ENCODE data around the gene LLCFC1.

DNA sequence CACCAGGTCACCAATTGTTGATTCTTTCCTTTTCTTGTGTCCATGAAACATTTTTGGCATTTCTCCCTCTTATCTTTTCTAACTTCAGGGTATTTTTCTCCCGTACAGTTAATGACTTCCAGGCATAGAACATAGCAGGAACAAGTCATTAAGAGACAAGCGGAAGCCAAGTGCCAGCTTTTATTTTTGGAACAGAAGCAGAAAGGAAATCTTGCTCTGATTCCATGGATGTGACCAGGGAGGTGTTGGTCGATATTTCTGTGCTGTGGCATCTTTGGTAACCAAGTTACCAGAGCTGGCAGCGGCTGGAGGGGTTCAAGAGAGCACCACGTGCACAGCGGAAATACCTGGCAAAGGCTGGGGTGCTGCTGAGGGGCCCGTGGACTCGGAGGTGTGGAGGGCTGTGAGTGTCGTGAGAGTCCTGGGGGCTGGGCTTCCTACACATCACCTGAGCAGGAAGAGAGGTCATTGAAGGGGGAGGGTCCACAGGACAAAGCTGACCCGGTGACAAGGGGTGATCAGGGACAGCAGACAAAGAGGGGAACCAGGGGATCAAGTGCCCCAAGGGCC, 1.8 kb downstream of the LLCFC1 start:
- TF ChIP-seq, protein P1, sequence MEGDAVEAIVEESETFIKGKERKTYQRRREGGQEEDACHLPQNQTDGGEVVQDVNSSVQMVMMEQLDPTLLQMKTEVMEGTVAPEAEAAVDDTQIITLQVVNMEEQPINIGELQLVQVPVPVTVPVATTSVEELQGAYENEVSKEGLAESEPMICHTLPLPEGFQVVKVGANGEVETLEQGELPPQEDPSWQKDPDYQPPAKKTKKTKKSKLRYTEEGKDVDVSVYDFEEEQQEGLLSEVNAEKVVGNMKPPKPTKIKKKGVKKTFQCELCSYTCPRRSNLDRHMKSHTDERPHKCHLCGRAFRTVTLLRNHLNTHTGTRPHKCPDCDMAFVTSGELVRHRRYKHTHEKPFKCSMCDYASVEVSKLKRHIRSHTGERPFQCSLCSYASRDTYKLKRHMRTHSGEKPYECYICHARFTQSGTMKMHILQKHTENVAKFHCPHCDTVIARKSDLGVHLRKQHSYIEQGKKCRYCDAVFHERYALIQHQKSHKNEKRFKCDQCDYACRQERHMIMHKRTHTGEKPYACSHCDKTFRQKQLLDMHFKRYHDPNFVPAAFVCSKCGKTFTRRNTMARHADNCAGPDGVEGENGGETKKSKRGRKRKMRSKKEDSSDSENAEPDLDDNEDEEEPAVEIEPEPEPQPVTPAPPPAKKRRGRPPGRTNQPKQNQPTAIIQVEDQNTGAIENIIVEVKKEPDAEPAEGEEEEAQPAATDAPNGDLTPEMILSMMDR (IDR thresholded peaks at IDR 0.05; ENCODE audit: low read depth, low read length, poor library complexity, severe bottlenecking): no peak
- TF ChIP-seq EZH2phosphoT487 (IDR thresholded peaks at IDR 0.05; ENCODE audit: borderline replicate concordance, low read length): no peak
